GM12872 (cell line): ENCODE measurements around the gene GRIK3.

Source experiments
- CTCF ChIP-seq: IDR thresholded peaks from 3 replicates; pipeline ENCODE4 v1.5.1; 2011; ENCODE audit warnings: low read depth, mild to moderate bottlenecking, low read length, moderate library complexity; ENCODE audit not compliant: insufficient read depth

Gene GRIK3

GRCh38 chr1:36951761-36952160, 82.6 kb downstream of the GRIK3 start:
- TF ChIP-seq CTCF = no peak

GRCh38 chr1:36951292-36951750, 83.0 kb downstream of the GRIK3 start:
- TF ChIP-seq CTCF = no peak

GRCh38 chr1:36950604-36951291, 83.6 kb downstream of the GRIK3 start:
- TF ChIP-seq CTCF = no peak

- no peak for TF ChIP-seq CTCF
Observed at GRCh38 chr1:36948606-36949005, 85.7 kb downstream of the GRIK3 start.

GRCh38 chr1:36948147-36948546, 86.2 kb downstream of the GRIK3 start:
- no peak for TF ChIP-seq CTCF

- no peak for TF ChIP-seq CTCF
Observed at GRCh38 chr1:36947384-36947783, 86.9 kb downstream of the GRIK3 start.

- no peak for TF ChIP-seq CTCF
Observed at GRCh38 chr1:36944883-36945282, 89.4 kb downstream of the GRIK3 start.
